ENCODE measurements around the gene WDR20.

WDR20 gene

DNA sequence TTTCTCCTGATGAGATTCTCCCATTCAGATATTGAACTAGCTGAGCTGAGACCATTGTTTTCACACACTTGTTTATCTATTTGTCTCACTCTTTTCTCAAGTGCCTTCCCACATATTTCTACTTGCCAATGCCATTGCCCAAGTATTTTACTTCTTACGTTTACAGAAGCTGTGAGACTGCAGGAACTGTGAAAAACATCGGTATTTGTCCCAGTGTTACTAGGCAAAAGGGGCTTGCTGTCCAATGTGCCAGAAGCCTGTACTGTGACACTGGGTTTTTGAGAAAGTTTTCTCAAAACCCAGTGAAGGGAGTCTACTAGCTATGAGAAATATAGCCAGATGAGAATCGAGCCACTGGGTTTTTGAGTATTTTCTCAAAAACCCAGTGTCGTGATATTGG lies 37.5 kb downstream of the WDR20 start:
- no peak overlapping the region for H3K4me3 ChIP-seq (ENCODE audit: low read length)
- no peak for DNase-seq (ENCODE audit: low read depth)
- TF ChIP-seq, protein P1, sequence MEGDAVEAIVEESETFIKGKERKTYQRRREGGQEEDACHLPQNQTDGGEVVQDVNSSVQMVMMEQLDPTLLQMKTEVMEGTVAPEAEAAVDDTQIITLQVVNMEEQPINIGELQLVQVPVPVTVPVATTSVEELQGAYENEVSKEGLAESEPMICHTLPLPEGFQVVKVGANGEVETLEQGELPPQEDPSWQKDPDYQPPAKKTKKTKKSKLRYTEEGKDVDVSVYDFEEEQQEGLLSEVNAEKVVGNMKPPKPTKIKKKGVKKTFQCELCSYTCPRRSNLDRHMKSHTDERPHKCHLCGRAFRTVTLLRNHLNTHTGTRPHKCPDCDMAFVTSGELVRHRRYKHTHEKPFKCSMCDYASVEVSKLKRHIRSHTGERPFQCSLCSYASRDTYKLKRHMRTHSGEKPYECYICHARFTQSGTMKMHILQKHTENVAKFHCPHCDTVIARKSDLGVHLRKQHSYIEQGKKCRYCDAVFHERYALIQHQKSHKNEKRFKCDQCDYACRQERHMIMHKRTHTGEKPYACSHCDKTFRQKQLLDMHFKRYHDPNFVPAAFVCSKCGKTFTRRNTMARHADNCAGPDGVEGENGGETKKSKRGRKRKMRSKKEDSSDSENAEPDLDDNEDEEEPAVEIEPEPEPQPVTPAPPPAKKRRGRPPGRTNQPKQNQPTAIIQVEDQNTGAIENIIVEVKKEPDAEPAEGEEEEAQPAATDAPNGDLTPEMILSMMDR (IDR thresholded peaks at IDR 0.05; ENCODE audit: insufficient read depth, low read depth, low read length, missing control alignments): no peak

DNA sequence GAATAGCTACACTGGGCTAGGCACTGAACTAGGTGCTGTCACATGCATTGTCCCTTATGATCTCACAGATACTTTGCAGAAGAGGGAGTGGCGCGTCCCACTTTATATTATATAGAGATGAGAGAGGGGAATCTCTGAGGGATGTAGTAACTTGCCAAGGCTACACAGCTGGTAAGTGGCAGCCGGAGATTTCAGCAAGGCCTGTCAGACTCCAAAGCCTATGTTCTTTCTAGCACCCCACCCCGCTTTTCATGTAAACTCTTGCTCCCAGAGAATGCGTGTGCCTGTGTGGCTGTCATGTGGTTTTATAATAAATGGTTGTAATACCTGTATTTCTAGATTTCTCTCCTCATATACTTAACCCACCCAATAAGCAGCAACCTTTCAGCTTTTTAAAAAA lies 39.1 kb downstream of the WDR20 start:
- no peak overlapping the region for H3K4me3 ChIP-seq (ENCODE audit: low read length)
- DNase-seq (ENCODE audit: low read depth): no peak
- TF ChIP-seq, protein P1 (IDR thresholded peaks at IDR 0.05; ENCODE audit: insufficient read depth, low read depth, low read length, missing control alignments): no peak

DNA sequence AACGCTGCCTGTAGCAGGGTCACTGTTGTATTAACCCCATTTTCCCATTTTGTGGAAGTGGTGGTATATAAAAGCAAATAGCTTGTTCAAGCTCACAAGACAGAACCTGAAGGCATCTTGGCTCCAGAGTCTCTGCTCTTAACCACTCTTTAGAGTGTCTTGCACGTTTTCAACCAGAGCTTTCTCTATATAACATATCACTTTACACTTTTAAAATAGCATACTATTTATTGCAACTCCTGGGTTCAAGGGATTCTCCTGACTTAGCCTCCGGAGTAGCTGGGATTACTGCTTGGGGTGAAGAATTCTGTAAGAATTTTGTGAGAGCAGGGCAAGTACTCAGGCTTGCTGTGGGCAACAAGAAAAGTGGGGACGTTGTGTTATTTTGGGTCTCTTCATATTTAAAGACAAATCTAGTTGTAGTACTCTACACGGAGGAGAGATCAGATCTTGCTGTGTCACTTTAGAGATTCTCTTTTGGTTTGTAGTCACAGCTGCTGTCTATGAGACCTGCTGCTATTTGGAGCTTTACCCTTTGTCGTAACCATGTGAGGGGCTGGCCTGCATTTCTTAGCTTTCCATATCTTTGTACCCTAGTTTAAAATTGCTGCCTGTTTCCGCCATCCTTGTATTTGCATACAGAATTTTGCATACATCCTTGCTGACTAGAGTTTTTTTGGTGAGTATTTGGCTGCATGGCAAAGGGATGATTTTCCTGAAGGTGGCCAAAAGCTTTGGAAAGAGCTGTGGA lies 40.7 kb downstream of the WDR20 start:
- no peak for DNase-seq (ENCODE audit: low read depth)
- TF ChIP-seq, protein P1 (IDR thresholded peaks at IDR 0.05; ENCODE audit: insufficient read depth, low read depth, low read length, missing control alignments): no peak
- H3K4me3 ChIP-seq (ENCODE audit: low read length): no peak overlapping the region

DNA sequence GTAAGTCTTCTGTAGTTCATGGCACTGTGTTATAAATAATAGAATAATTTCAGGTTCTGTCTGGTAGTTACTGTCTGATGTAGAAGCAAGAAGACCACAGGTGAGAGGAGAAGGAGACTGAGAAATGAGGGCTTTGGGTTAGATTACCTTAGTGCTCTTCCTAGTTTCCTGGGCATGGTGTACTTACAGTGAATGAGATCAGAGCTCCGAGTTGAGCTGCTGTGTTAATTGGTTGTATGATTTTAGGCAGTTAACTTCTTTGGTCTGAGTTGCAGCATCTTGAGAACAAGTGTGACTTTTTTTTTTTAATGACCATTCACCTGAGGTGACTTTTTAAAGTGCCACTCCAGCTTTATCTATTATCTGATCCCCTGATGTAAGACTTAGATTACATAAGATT lies 41.5 kb downstream of the WDR20 start:
- TF ChIP-seq, protein P1 (IDR thresholded peaks at IDR 0.05; ENCODE audit: insufficient read depth, low read depth, low read length, missing control alignments): no peak
- no peak overlapping the region for H3K4me3 ChIP-seq (ENCODE audit: low read length)
- no peak for DNase-seq (ENCODE audit: low read depth)

DNA sequence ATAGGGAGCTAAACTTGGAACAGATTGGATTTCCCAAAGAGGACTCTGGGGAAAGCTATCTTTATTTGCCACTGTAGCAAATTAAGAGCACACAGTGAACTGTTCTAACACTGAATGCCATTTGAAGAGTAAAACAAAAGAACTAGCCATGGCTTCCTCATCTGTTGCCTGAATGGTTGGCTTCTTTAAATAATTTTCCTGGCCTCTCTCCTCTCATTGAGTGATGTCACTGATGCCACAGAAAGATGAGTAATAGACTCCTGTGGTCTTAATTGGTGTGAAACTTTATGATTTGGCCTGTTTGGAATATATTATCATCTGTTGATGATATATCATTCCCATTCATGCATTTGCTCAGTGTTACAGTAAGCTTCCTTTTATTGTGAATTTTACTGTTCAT lies 42.5 kb downstream of the WDR20 start:
- H3K4me3 ChIP-seq (ENCODE audit: low read length): no peak overlapping the region
- peak; percentile 54 for DNase-seq (ENCODE audit: low read depth)
- TF ChIP-seq, protein P1 (IDR thresholded peaks at IDR 0.05; ENCODE audit: insufficient read depth, low read depth, low read length, missing control alignments): no peak

DNA sequence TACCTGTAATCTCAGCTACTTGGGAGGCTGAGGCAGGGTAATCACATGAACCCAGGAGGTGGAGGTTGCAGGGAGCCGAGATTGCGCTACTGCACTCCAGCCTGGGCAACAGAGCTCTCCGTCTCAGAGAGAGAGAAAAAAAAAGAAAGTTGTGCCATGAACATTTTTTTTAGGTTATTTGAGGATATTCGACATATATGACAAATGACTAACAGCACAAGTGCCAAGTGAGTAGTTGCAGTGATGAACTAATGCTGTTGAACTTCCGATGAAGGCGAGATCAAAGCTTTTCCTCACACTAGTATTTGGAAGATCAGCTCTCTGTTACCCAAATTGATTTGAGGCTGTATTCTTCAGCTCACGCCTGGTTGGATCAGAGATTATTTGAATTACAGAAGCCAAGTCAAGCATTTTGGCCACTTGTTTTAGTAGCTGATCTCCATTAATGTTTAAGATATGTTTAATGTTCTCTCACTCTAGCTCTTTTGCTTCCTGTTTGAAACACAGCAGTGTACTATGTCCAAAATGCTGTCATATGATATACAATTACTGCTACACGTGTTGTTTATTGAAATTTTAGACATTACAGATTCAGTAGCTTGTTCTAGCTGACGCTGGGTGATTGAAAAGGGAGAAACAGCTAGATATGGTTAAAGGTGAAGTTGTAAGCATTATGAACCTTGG lies 43.4 kb downstream of the WDR20 start:
- H3K4me3 ChIP-seq (ENCODE audit: low read length): no peak overlapping the region
- TF ChIP-seq, protein P1 (IDR thresholded peaks at IDR 0.05; ENCODE audit: insufficient read depth, low read depth, low read length, missing control alignments): no peak
- peak; percentile 14 for DNase-seq (ENCODE audit: low read depth)
